ENCODE results near the gene ADAM17.

Gene ADAM17

DNA sequence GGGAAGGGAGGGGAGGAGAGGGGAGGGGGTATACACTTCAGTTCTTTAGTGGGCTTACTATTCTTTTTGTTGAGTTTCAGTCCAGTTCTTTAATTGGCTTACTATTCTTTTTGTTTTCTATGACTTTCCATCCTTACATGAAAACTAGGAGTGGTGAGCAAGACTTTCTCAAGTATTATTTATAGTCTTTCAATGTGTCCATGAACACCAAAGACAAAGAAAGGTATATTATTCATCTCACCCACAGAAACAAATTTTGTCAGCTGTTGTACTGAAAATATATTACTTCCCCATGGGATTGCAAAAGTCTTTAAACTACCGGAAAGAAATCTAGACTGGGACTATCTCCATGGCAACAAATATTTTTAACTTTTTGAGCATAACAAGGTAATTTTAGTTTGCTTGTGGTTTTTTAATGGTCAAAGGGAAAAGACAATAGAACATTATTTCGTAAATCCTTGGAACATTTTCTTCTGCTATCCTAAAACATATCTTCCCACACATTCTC, 17.6 kb downstream of the ADAM17 start:
- DNase-seq (ENCODE audit: extremely low read depth, insufficient read length), result no peak
- Histone ChIP-seq H3K4me3 (replicated peaks; ENCODE audit: low read depth, low read length) (no peak overlapping the region), H3K36me3 (ENCODE audit: control insufficient read depth, insufficient read depth, low read length) (no peaks in the 10 kb centered on the region; the same call in 1 of the 2 replicates), H3K27me3 (replicated peaks; ENCODE audit: control insufficient read depth, insufficient read depth, low read length) (no peaks in the 10 kb centered on the region)
- TF ChIP-seq, protein P1, sequence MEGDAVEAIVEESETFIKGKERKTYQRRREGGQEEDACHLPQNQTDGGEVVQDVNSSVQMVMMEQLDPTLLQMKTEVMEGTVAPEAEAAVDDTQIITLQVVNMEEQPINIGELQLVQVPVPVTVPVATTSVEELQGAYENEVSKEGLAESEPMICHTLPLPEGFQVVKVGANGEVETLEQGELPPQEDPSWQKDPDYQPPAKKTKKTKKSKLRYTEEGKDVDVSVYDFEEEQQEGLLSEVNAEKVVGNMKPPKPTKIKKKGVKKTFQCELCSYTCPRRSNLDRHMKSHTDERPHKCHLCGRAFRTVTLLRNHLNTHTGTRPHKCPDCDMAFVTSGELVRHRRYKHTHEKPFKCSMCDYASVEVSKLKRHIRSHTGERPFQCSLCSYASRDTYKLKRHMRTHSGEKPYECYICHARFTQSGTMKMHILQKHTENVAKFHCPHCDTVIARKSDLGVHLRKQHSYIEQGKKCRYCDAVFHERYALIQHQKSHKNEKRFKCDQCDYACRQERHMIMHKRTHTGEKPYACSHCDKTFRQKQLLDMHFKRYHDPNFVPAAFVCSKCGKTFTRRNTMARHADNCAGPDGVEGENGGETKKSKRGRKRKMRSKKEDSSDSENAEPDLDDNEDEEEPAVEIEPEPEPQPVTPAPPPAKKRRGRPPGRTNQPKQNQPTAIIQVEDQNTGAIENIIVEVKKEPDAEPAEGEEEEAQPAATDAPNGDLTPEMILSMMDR (IDR thresholded peaks at IDR 0.05; ENCODE audit: insufficient read depth, low read length, poor library complexity, severe bottlenecking), result no peak

DNA sequence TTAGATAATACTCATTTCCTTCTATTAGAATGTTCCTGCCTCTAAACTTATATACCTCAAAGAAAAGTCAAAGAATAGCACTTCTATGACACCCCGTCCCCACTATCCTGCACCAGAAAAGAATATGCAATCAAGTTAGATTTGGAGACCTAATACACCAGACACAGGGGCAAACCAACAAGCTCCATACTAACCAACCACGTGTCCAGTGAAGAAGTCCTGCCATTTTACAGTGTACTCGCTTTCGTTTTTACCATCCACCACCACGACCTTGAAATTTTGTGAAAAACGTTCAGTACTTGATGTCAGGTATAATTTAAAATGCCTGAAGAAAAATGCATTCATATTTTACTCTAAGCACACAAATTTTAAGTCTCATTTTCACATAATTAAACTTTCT, 19.1 kb downstream of the ADAM17 start:
- no peaks in the 10 kb centered on the region; the same call in 1 of the 2 replicates for H3K36me3 ChIP-seq (ENCODE audit: control insufficient read depth, insufficient read depth, low read length)
- no peaks in the 10 kb centered on the region for H3K27me3 ChIP-seq (replicated peaks; ENCODE audit: control insufficient read depth, insufficient read depth, low read length)
- no peak overlapping the region for H3K4me3 ChIP-seq (replicated peaks; ENCODE audit: low read depth, low read length)
- no peak for DNase-seq (ENCODE audit: extremely low read depth, insufficient read length)
- TF ChIP-seq, protein P1 (IDR thresholded peaks at IDR 0.05; ENCODE audit: insufficient read depth, low read length, poor library complexity, severe bottlenecking), result no peak

DNA sequence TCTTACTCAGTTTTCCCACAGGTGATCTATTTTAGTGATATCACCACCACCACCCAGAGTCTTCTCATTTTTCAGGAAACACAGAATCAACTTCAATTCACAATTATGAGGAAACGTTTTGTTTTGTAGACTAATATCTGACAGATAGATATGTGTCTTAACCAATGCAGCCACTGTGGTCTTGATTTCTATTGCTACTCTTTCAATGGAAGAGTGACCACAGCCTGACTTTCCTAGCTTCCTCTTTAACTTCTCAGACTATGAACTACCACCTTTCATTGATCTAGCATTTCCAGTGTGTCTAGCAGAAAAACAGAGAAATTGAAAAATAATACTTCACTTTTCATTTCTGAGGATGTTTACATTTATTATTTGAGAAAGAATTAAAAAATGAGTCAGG, 20.5 kb downstream of the ADAM17 start:
- Histone ChIP-seq H3K36me3 (ENCODE audit: control insufficient read depth, insufficient read depth, low read length) (no peaks in the 10 kb centered on the region; the same call in 1 of the 2 replicates), H3K4me3 (replicated peaks; ENCODE audit: low read depth, low read length) (no peak overlapping the region), H3K27me3 (replicated peaks; ENCODE audit: control insufficient read depth, insufficient read depth, low read length) (no peaks in the 10 kb centered on the region)
- no peak for DNase-seq (ENCODE audit: extremely low read depth, insufficient read length)
- TF ChIP-seq, protein P1 (IDR thresholded peaks at IDR 0.05; ENCODE audit: insufficient read depth, low read length, poor library complexity, severe bottlenecking), result no peak

DNA sequence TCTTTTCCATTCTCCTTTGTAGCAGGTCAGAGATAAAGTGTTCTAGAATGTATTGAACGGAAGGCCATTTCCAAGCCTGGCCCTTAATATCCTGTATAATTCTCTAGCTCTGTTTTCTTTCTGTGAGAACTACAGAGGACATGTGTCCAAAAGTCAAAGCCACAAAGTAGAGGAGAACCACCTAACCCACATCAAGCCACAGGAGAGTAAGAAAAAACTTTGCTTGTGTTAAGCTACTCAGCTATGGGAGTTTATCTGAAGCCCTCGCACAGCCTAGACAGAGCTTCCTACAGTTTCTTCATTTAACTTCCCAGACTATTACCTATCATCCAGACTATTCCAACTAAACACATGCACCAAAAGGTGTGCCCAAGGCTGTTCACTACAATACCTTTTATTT, 22.0 kb downstream of the ADAM17 start:
- no peaks in the 10 kb centered on the region; the same call in 1 of the 2 replicates for H3K36me3 ChIP-seq (ENCODE audit: control insufficient read depth, insufficient read depth, low read length)
- no peak for DNase-seq (ENCODE audit: extremely low read depth, insufficient read length)
- TF ChIP-seq, protein P1 (IDR thresholded peaks at IDR 0.05; ENCODE audit: insufficient read depth, low read length, poor library complexity, severe bottlenecking), result no peak
- H3K4me3 ChIP-seq (replicated peaks; ENCODE audit: low read depth, low read length), result no peak overlapping the region
- H3K27me3 ChIP-seq (replicated peaks; ENCODE audit: control insufficient read depth, insufficient read depth, low read length), result no peaks in the 10 kb centered on the region

DNA sequence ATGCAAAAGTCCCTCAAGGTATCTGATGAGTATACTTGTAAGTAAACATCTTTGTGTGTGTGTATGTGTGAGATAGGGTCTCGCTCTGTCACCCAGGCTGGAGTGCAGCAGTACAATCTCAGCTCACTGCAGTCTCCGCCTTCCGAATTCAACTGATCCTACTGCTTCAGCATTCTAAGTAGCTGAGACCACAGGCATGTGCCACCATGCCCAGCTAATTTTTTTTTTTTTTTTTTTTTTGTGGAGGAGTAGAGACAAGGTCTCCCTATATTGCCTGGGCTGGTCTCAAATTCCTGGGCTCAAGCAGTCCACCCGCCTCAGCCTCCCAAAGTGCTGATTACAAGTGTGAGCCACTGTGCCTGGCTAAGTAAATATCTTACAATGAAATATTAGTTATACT, 23.2 kb downstream of the ADAM17 start:
- TF ChIP-seq, protein P1 (IDR thresholded peaks at IDR 0.05; ENCODE audit: insufficient read depth, low read length, poor library complexity, severe bottlenecking), result no peak
- no peak for DNase-seq (ENCODE audit: extremely low read depth, insufficient read length)
- H3K4me3 ChIP-seq (replicated peaks; ENCODE audit: low read depth, low read length), result no peak overlapping the region
- H3K27me3 ChIP-seq (replicated peaks; ENCODE audit: control insufficient read depth, insufficient read depth, low read length), result no peaks in the 10 kb centered on the region
- H3K36me3 ChIP-seq (ENCODE audit: control insufficient read depth, insufficient read depth, low read length), result peaks cover 2% of the 10 kb centered on the region; the same call in 1 of the 2 replicates

All from GM06990 (cell line).